AG09319 (cell line): ENCODE results near the gene GNAI2.

Experiments used
- DNase-seq: peaks from one replicate; pipeline ENCODE4 v3.0.0-alpha.2; 2010; ENCODE audit warnings: low read depth; ENCODE audit errors: extremely low read depth
- TF ChIP-seq, protein P1 (sequence below): IDR thresholded peaks from 2 replicates; pipeline ENCODE4 v1.5.1; 2011; ENCODE audit warnings: low read depth, mild to moderate bottlenecking, inconsistent platforms, low read length, moderate library complexity

GNAI2 gene

DNA sequence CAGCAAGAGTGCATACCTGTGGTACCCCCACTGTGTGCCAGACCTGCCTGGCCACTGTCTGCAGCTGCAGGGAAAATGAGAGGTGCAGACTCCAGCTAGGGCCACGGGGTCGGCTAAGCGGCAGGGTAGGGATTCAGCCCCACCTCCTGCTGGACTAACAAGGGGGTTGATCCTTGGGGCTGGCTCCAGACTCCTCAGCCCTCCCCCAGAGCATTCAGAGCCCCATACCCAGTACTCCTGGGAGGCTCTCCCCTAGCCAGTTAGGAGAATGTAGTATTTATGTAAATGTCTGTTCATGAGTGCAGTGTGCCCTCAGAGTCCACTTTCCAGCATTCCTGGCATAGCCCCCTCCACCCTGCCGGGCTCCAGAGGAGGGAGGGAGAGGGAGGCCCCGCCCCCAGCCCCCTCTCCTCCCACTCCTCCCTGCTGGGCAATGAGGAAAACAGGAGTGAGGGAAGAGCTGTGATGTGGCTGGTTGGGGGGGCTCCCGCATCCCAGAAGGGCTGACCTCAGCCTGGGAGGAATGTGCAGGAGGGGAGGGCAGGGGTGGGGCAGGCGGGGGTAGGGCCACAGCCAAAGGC, 28.5 kb downstream of the GNAI2 start:
- DNase-seq = peak; percentile 85
- TF ChIP-seq, protein P1, sequence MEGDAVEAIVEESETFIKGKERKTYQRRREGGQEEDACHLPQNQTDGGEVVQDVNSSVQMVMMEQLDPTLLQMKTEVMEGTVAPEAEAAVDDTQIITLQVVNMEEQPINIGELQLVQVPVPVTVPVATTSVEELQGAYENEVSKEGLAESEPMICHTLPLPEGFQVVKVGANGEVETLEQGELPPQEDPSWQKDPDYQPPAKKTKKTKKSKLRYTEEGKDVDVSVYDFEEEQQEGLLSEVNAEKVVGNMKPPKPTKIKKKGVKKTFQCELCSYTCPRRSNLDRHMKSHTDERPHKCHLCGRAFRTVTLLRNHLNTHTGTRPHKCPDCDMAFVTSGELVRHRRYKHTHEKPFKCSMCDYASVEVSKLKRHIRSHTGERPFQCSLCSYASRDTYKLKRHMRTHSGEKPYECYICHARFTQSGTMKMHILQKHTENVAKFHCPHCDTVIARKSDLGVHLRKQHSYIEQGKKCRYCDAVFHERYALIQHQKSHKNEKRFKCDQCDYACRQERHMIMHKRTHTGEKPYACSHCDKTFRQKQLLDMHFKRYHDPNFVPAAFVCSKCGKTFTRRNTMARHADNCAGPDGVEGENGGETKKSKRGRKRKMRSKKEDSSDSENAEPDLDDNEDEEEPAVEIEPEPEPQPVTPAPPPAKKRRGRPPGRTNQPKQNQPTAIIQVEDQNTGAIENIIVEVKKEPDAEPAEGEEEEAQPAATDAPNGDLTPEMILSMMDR = no peak; the same call in 1 of the 2 replicates

DNA sequence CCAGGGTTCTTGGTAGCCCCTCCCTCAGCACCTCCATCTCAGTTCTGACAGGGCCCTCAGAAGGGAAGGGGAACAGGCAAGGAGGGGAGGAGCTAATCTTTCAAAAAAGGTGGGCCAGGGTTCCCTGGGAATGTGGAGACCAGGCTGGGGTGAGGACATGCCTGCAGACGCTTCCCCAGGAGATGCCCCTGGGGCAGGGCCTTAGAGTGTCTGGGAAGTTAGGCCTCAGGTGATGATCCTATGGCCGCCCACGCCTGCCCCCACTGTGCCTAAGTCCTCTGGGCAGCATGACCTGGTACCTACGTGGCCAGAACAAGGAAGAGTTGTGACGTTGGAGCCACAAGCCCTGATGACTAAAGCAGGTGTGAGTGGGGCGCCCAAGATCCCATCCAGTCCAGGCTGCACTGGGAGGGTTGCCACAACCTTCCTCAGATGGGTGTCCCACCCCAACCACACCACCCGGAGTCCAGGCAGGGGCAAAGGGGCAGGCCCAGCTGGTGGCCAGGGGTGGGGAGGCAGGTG, 29.0 kb downstream of the GNAI2 start:
- DNase-seq = no peak

DNA sequence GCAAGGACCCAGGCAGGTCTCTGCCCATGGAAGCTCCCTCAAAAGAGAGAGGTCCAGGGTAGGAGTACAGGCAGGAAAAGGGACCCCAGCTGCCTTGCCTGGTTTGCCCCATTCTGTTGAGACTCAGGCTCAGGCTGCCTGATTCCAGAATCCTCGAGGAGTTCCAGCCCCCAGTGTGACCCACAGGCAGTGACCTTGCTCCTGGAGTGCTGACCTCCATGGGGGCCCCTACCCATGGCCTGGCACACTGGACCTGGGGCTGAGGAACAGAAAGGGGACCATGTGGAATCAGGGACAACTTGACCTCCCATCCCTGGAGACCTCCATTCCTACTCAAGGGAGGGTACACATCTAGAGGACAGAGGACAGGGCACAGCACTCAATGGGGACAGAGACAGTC, 29.6 kb downstream of the GNAI2 start:
- TF ChIP-seq, protein P1 = no peak
- no peak for DNase-seq

More for the DNA sequence above, 29.0 kb downstream of the GNAI2 start:
- TF ChIP-seq, protein P1 = no peak

DNA sequence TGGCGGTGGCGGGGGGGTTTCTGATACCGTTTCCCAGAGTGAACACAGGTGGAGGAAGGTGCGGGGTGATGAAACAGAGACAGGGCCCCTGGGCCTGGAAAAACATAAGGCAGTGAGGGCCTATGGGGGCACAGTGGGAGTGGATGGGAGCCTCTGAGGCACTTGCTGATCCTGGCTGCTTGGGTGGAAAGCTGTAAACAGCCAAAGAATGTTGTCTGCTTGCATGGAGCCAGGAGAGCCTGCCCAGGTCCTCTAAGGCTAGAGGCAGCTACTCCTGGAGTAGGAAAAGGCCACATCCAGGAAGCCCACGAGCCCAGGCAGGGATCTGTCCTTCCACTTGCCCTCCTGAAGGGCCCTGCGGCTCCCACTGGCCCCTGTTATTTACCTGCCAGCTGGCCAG, 30.0 kb downstream of the GNAI2 start:
- TF ChIP-seq, protein P1 = no peak
- no peak for DNase-seq

DNA sequence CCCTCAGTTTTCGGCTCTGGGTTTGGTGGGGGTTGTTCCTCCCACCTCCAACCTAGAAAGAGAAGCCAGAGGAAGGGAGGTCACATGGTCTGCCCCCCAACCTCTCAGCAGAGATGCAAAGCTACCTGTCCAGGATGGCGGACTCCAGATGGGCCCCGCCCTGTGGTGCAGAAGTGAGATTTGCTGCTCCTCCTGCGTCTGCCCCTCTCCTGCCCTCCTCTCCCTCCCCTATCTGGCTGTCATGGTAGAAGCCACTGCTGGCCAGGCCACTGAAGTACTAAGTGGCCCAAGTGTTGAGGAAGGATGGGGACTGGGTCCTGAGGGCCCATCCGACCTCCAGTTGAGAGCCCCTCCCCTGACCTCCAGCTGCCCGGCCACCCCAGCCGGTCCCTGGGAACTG, 30.8 kb downstream of the GNAI2 start:
- no peak for DNase-seq
- TF ChIP-seq, protein P1 = no peak

DNA sequence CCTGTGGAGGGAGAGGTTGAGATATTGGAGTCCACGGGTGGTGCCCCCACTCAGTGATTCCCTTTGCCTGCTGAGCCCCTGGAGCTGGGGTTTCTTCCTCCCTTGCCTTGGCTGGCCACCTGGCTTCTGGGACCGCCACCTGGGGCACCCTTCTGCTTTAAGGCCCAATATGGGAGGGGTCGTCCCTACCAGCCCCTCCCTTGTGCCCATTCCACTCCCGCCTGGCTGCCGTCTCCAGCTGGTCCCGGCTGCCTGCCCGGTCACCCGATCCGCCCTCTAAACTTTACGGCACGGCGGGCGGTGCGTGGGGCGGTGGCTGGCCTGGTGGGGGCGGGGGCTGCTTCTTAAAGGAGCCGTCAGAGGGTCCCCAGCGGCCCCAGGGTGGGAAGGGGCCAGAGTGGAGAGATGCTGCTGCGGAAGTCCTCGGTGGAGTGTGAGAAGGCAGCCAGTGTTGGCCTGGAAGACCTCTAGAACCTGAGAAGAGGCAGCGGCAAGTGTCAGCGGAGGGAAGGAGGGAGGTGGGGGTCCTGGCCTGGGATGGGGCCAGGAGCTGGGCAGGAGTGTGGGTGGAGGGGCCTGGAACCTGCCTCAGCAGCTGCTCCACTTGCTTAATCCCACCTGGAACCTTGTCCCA, 31.4 kb downstream of the GNAI2 start:
- no peak for DNase-seq
- TF ChIP-seq, protein P1 = no peak

DNA sequence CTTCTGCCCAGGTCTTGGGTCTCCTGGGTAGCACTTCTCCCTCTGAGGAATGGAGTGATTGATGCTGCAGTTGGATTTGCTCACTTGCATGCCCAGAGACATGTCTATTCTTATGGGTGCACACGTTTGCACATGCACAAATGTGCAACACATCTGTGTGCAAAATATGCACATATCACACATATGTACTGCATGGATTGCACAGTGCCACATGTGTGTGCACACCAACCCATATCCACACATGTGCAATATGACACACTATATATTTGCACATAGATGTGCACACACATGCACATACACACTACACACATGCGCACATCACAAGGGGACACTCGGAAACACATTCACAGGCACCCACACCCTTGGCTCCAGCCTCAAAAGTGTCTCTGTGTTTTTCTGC, 32.3 kb downstream of the GNAI2 start:
- TF ChIP-seq, protein P1 = no peak
- DNase-seq = no peak
